ENCODE data around the gene RYK. TPM values are rescaled to one million over a fixed set of nuclear protein-coding genes. Genes with fewer than 3 reads are reported as not detected.

RYK gene
- total RNA-seq, 6 experiments from 2014 or later, result 46.0 to 54.2 (median 49.9) TPM

GRCh38 chr3:134163096-134163495, 87.6 kb downstream of the RYK start:
- Mint-ChIP-seq H3K27me3 (ENCODE audit: insufficient read depth) (no peaks in the 10 kb centered on the region; the same call in 1 of the 2 replicates), H3K4me3 (no peak overlapping the region), H3K27ac (no peak overlapping the region), H3K4me1 (ENCODE audit: low read depth) (no peaks in the 10 kb centered on the region), H3K36me3 (ENCODE audit: low read depth) (peaks cover 36% of the 10 kb centered on the region), H3K9me3 (no peaks in the 10 kb centered on the region)
- DNase-seq, result no peak
- TF ChIP-seq CTCF (IDR thresholded peaks at IDR 0.05), result no peak

- TF ChIP-seq CTCF (IDR thresholded peaks at IDR 0.05), result no peak
- no peak overlapping the region for H3K4me3 Mint-ChIP-seq
- H3K27me3 Mint-ChIP-seq (ENCODE audit: insufficient read depth), result no peaks in the 10 kb centered on the region; the same call in 1 of the 2 replicates
- no peaks in the 10 kb centered on the region for H3K9me3 Mint-ChIP-seq
- H3K27ac Mint-ChIP-seq, result no peak overlapping the region
- no peak for DNase-seq
- no peaks in the 10 kb centered on the region for H3K4me1 Mint-ChIP-seq (ENCODE audit: low read depth)
- H3K36me3 Mint-ChIP-seq (ENCODE audit: low read depth), result peaks cover 27% of the 10 kb centered on the region
These were observed 88.6 kb downstream of the RYK start for GRCh38 chr3:134161898-134162615.

GRCh38 chr3:134155446-134155845, 95.2 kb downstream of the RYK start:
- peaks cover 25% of the 10 kb centered on the region for H3K36me3 Mint-ChIP-seq (ENCODE audit: low read depth)
- H3K9me3 Mint-ChIP-seq, result no peaks in the 10 kb centered on the region
- H3K4me1 Mint-ChIP-seq (ENCODE audit: low read depth), result no peaks in the 10 kb centered on the region
- no peaks in the 10 kb centered on the region; the same call in 1 of the 2 replicates for H3K27me3 Mint-ChIP-seq (ENCODE audit: insufficient read depth)
- H3K4me3 Mint-ChIP-seq, result no peak overlapping the region
- no peak for DNase-seq
- TF ChIP-seq CTCF (IDR thresholded peaks at IDR 0.05), result no peak
- no peak overlapping the region for H3K27ac Mint-ChIP-seq

DNA sequence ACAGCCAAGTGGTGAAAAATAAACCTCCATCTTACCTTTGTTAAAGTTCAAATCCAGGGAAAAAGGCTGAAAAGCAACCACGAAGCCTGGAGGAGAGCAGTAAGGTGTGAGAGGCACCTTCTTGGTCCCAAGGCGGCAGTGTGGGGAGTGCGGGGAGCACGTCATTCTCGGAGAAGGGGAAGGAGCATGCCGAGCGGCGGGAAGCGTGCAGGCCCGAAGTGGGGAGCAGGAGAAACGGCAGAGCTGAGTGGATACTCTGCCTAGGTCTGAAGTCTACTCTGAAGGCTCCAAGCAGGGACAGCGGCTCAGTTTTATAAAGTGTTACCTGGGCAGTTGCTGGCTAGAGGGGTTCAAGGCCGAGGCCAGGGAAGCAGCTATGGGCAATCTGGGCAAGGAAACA, 96.9 kb downstream of the RYK start:
- Mint-ChIP-seq H3K4me1 (ENCODE audit: low read depth) (peaks cover 12% of the 10 kb centered on the region), H3K4me3 (no peak overlapping the region), H3K27me3 (ENCODE audit: insufficient read depth) (no peaks in the 10 kb centered on the region; the same call in 1 of the 2 replicates), H3K36me3 (ENCODE audit: low read depth) (peaks cover 25% of the 10 kb centered on the region), H3K27ac (no peak overlapping the region), H3K9me3 (no peaks in the 10 kb centered on the region)
- no peak for DNase-seq
- no peak for TF ChIP-seq CTCF (IDR thresholded peaks at IDR 0.05)

DNA sequence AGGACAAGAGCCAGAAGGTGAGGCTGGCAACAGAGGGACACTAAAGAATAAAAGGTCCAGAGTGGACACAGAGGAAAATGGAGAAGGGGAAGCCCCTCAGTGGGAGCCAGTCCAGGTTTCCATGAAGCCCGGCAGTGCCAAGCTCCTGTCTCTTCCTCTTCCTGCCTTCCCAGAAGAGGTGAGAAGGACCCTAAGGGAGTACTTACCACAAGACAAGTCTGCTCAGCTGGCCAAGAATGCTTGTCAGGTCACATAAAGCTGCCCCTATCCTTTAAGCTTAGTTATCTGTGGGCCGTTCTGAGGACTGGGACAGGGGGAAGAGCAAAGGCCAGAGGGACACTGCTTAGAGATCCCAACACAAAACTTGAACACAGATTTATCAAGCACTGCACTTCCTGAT, 100.2 kb downstream of the RYK start:
- Mint-ChIP-seq H3K9me3 (no peaks in the 10 kb centered on the region), H3K27ac (no peak overlapping the region), H3K36me3 (ENCODE audit: low read depth) (peaks cover 23% of the 10 kb centered on the region), H3K4me3 (no peak overlapping the region), H3K27me3 (ENCODE audit: insufficient read depth) (no peaks in the 10 kb centered on the region; the same call in 1 of the 2 replicates), H3K4me1 (ENCODE audit: low read depth) (peaks cover 16% of the 10 kb centered on the region)
- TF ChIP-seq CTCF (IDR thresholded peaks at IDR 0.05), result no peak
- DNase-seq, result no peak
